ENCODE results near the gene KLHL24.
"Not testable (repeated sequence)": the region's sequence is repeated elsewhere in the genome, so short reads cannot be mapped to it uniquely, and the experiment has no call there.

Gene KLHL24, protein sequence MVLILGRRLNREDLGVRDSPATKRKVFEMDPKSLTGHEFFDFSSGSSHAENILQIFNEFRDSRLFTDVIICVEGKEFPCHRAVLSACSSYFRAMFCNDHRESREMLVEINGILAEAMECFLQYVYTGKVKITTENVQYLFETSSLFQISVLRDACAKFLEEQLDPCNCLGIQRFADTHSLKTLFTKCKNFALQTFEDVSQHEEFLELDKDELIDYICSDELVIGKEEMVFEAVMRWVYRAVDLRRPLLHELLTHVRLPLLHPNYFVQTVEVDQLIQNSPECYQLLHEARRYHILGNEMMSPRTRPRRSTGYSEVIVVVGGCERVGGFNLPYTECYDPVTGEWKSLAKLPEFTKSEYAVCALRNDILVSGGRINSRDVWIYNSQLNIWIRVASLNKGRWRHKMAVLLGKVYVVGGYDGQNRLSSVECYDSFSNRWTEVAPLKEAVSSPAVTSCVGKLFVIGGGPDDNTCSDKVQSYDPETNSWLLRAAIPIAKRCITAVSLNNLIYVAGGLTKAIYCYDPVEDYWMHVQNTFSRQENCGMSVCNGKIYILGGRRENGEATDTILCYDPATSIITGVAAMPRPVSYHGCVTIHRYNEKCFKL

DNA sequence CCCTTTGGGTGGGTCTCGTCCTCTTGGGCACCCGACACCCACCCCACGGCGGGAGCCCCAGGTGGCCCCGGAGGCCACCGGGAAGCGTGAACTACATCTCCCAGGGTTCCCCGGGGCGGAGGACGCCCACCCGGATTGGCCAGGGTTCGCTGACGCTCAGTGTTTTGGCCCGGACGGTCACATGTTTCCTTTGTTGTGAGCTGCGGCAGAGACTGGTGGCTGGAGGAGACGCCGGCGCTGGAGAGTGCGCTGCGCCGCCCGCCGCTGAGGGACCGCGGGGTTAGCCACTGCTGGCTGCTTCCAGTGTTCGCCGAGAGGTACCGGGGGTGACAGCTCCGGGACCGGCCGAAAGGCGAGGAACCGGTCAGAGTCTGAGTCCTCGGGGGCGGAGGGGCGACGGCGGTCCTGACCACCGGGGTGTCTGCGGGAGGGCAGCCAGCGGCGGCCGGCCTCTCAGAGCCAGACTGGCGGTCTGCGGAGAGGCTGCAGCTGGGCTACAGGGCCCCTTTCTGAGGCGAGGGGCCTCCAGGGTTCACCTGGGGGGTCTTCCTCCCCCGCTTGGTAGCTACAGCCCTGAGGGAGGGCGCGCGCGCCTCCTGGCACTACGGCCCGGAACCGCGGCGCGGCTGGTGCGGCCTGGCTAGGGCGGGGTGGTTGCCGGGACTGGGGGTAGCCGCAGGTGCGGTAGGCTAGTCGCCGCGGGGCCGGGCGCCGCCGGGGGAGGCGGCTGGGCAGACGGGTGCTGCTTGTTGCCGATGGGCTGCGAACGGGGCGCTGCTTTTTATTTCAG is at the start of gene KLHL24:
Gene KLHL24, plus strand, starts transcription at position 193 of the 790 bp plus-strand sequence. CDS start 14,734 bp downstream, outside the sequence.
- peak within 1 kb of the TSS; percentile 73 to 94 (median 91) for H3K4me3 ChIP-seq (ENCODE audit: low read depth in 1 of 5, low read length in 5 of 5)
- peaks cover 0 to 31% (median 23%) of the 10 kb centered on the region in 5 donors for H3K4me1 ChIP-seq (ENCODE audit: control insufficient read depth in 5 of 5, insufficient read depth in 5 of 5, low read length in 5 of 5)

DNA sequence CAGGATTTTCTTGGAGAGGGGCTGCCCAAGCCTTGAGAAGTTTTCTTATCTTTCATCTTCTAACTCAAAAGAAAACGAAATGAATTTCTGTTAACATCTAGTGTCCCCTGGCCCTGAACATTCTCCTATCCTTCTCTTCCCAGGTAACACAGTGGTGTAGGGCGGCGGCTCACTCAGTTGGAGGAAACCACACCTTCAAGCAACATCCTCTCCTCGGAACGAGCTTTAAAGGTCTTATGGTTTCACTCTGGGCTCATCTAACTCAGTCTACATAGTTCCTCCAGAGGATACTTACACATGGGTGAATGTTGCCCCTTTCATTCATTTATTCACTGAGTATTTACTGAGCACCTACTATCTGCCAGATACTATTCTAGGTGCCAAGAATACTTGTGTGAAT is 48.9 kb upstream of the KLHL24 start:
- Histone ChIP-seq H3K4me1 (ENCODE audit: control insufficient read depth in 5 of 5, insufficient read depth in 5 of 5, low read length in 5 of 5) (peaks cover 0 to 28% (median 11%) of the 10 kb centered on the region in 5 donors), H3K36me3 (ENCODE audit: control insufficient read depth in 5 of 5, insufficient read depth in 5 of 5, low read length in 5 of 5) (no peaks in the 10 kb centered on the region), H3K27ac (ENCODE audit: low read depth, low read length) (no peak overlapping the region), H3K9ac (ENCODE audit: low read length in 5 of 5) (no peak overlapping the region), H3K27me3 (ENCODE audit: control insufficient read depth in 5 of 5, insufficient read depth in 4 of 5, low read length in 5 of 5) (no peaks in the 10 kb centered on the region), H3K4me3 (ENCODE audit: low read depth in 1 of 5, low read length in 5 of 5) (no peak overlapping the region), H3K9me3 (ENCODE audit: control insufficient read depth in 5 of 5, low read length in 5 of 5) (no peaks in the 10 kb centered on the region)

More for the DNA sequence above, at the start of gene KLHL24:
- H3K27me3 ChIP-seq (ENCODE audit: control insufficient read depth in 5 of 5, insufficient read depth in 4 of 5, low read length in 5 of 5) = no peaks in the 10 kb centered on the region
- H3K36me3 ChIP-seq (ENCODE audit: control insufficient read depth in 5 of 5, insufficient read depth in 5 of 5, low read length in 5 of 5) = no peaks in the 10 kb centered on the region
- peak within 1 kb of the TSS; percentile 81 to 98 (median 92) for H3K9ac ChIP-seq (ENCODE audit: low read length in 5 of 5)
- H3K9me3 ChIP-seq (ENCODE audit: control insufficient read depth in 5 of 5, low read length in 5 of 5) = no peaks in the 10 kb centered on the region
- peak within 1 kb of the TSS; percentile 98 for H3K27ac ChIP-seq (ENCODE audit: low read depth, low read length)

DNA sequence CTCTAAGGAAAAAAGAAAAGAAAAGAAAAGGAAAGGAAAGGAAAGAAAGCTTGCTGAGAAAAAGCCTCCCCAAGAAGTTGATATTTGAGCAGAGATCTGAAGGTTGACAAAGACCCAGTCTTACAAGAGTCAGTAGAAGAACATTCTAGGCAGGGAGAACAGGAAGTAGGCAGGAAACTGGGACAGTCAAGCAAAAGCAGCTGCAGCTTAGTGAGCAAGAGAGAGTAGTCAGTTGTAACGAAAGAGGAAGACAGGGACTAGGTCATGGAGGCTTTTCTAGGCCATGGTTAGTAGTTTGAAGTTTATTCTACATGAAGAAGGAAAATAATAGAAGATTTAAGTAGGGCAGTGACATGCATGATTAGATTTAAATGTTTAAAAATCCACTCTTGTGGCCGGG is 48.1 kb upstream of the KLHL24 start:
- Histone ChIP-seq H3K36me3 (ENCODE audit: control insufficient read depth in 5 of 5, insufficient read depth in 5 of 5, low read length in 5 of 5) (no peaks in the 10 kb centered on the region), H3K27ac (ENCODE audit: low read depth, low read length) (no peak overlapping the region), H3K27me3 (ENCODE audit: control insufficient read depth in 5 of 5, insufficient read depth in 4 of 5, low read length in 5 of 5) (no peaks in the 10 kb centered on the region), H3K4me3 (ENCODE audit: low read depth in 1 of 5, low read length in 5 of 5) (no peak overlapping the region), H3K9me3 (ENCODE audit: control insufficient read depth in 5 of 5, low read length in 5 of 5) (no peaks in the 10 kb centered on the region), H3K4me1 (ENCODE audit: control insufficient read depth in 5 of 5, insufficient read depth in 5 of 5, low read length in 5 of 5) (peaks cover 0 to 34% (median 11%) of the 10 kb centered on the region in 5 donors), H3K9ac (ENCODE audit: low read length in 5 of 5) (no peak overlapping the region)

DNA sequence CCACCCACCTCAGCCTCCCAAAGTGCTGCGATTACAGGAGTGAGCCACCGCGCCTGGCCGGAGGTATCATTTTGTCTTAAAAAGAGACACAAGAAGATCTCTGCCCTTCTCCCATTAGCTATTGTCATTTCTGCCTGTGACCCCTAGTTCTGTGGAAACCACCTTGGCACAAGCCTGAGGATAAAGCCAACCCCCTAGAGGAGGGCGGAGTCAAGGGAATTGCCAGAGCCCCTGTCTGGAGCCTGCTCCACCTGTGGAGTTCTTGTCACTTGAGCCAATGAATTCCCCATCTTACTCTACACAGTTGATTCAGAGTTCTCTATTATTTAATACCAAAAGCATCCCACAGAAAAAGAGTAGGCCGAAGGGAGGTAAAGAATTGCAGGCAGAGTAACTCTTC is 45.0 kb upstream of the KLHL24 start:
- no peak overlapping the region for H3K27ac ChIP-seq (ENCODE audit: low read depth, low read length)
- no peak overlapping the region for H3K9ac ChIP-seq (ENCODE audit: low read length in 5 of 5)
- no peaks in the 10 kb centered on the region for H3K9me3 ChIP-seq (ENCODE audit: control insufficient read depth in 5 of 5, low read length in 5 of 5)
- H3K4me1 ChIP-seq (ENCODE audit: control insufficient read depth in 5 of 5, insufficient read depth in 5 of 5, low read length in 5 of 5) = peaks cover 0 to 19% (median 0%) of the 10 kb centered on the region in 5 donors
- no peaks in the 10 kb centered on the region for H3K27me3 ChIP-seq (ENCODE audit: control insufficient read depth in 5 of 5, insufficient read depth in 4 of 5, low read length in 5 of 5)
- no peaks in the 10 kb centered on the region for H3K36me3 ChIP-seq (ENCODE audit: control insufficient read depth in 5 of 5, insufficient read depth in 5 of 5, low read length in 5 of 5)
- no peak overlapping the region for H3K4me3 ChIP-seq (ENCODE audit: low read depth in 1 of 5, low read length in 5 of 5)

DNA sequence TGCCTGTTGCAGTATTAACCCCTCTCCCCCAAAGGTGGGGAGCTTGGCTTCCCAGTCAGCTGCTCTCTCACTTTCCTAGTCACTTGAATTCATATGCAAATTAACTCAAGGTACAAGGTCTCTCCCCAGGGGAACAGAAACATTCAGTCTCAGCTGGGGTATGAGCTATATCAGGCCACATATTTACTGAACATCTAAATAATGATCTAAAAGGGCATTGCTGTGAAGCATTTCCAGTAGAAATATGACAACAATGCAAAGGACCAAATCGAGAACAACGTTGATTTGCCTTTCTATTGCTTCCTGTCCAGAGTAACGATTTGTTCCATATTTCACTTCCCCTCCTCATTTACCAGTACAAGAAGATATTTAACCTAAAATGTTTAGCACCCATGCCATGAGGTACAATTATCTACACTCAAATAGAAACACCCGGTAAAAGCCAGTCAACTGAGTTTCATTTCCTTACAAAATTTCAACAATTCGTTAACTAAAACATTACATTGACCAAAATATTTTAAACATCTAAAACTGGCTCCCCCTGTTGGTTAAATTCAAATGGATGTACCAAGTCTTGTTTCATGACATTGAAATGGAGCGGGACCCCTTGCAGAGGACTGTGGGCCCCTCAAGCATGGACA is 43.4 kb upstream of the KLHL24 start:
- Histone ChIP-seq H3K27ac (ENCODE audit: low read depth, low read length) (no peak overlapping the region), H3K4me1 (ENCODE audit: control insufficient read depth in 5 of 5, insufficient read depth in 5 of 5, low read length in 5 of 5) (peaks cover 0 to 13% (median 0%) of the 10 kb centered on the region in 5 donors), H3K36me3 (ENCODE audit: control insufficient read depth in 5 of 5, insufficient read depth in 5 of 5, low read length in 5 of 5) (no peaks in the 10 kb centered on the region), H3K9ac (ENCODE audit: low read length in 5 of 5) (no peak overlapping the region), H3K4me3 (ENCODE audit: low read depth in 1 of 5, low read length in 5 of 5) (no peak overlapping the region), H3K27me3 (ENCODE audit: control insufficient read depth in 5 of 5, insufficient read depth in 4 of 5, low read length in 5 of 5) (no peaks in the 10 kb centered on the region), H3K9me3 (ENCODE audit: control insufficient read depth in 5 of 5, low read length in 5 of 5) (peaks cover 0 to 6% (median 0%) of the 10 kb centered on the region in 5 donors)

DNA sequence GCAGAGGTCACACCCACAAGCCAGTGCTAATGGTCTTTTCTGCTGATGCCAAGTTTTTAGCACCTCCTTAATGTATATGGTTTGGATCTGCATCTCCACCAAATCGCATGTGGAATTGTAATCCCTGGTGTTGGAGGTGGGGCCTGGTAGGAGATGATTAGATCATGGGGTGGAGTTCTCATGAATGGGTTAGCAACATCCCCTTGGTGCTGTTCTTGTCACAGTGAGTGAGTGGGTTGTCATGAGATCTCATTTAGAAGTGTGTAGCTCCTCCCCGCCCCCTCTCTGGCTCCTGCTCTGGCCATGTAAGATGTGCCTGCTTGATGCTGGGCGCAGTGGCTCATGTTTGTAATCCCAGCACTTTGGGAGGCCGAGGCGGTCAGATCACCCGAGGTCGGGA is 42.6 kb upstream of the KLHL24 start:
- Histone ChIP-seq H3K4me1 (ENCODE audit: control insufficient read depth in 5 of 5, insufficient read depth in 5 of 5, low read length in 5 of 5) (peaks cover 0 to 7% (median 0%) of the 10 kb centered on the region in 5 donors), H3K36me3 (ENCODE audit: control insufficient read depth in 5 of 5, insufficient read depth in 5 of 5, low read length in 5 of 5) (no peaks in the 10 kb centered on the region), H3K4me3 (ENCODE audit: low read depth in 1 of 5, low read length in 5 of 5) (no peak overlapping the region), H3K9me3 (ENCODE audit: control insufficient read depth in 5 of 5, low read length in 5 of 5) (peaks cover 0 to 6% (median 3%) of the 10 kb centered on the region in 5 donors), H3K27me3 (ENCODE audit: control insufficient read depth in 5 of 5, insufficient read depth in 4 of 5, low read length in 5 of 5) (no peaks in the 10 kb centered on the region), H3K9ac (ENCODE audit: low read length in 5 of 5) (no peak overlapping the region), H3K27ac (ENCODE audit: low read depth, low read length) (no peak overlapping the region)

DNA sequence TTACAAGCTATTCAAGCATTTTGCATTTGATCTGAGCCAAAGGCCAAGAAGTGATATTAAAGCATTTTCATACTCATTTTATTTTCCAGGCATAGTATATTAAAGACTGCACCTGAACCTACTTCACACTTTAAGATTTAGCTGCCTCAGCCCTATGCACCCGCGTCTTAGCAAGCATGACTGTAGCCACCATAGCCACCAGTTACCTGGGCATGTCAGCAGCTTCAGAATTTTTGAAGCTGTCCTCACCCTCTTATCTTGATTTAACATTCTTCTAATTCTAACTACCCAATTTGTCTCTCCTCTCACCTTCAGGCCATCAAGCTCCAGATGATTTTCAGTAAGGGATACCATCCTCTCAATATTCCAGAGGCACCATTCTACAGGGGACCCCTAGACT is 40.8 kb upstream of the KLHL24 start:
- H3K4me1 ChIP-seq (ENCODE audit: control insufficient read depth in 5 of 5, insufficient read depth in 5 of 5, low read length in 5 of 5) = peaks cover 0 to 7% (median 0%) of the 10 kb centered on the region in 5 donors

DNA sequence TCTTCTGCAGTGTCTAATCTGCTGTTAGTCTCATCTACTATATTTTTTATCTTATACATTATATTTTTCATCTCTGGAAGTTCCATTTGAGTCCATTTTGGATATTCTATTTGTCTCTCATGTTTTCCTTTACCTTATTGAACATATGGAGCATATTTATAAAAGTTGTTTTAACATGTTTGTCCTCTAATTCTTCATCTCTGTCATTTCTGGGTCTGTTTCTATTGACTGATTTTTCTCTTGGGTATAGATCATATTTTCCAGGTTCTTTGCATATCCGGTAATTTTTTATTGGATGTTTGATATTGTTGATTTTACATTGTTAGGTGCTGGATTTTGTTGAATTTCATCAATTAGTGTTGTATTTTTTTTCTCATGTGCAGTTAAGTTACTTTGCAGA is 37.5 kb upstream of the KLHL24 start:
- Histone ChIP-seq H3K27me3 (ENCODE audit: control insufficient read depth in 5 of 5, insufficient read depth in 4 of 5, low read length in 5 of 5) (no peaks in the 10 kb centered on the region), H3K27ac (ENCODE audit: low read depth, low read length) (no peak overlapping the region), H3K4me1 (ENCODE audit: control insufficient read depth in 5 of 5, insufficient read depth in 5 of 5, low read length in 5 of 5) (no peaks in the 10 kb centered on the region), H3K4me3 (ENCODE audit: low read depth in 1 of 5, low read length in 5 of 5) (no peak overlapping the region), H3K36me3 (ENCODE audit: control insufficient read depth in 5 of 5, insufficient read depth in 5 of 5, low read length in 5 of 5) (no peaks in the 10 kb centered on the region), H3K9me3 (ENCODE audit: control insufficient read depth in 5 of 5, low read length in 5 of 5) (peaks cover 0 to 14% (median 9%) of the 10 kb centered on the region in 5 donors), H3K9ac (ENCODE audit: low read length in 5 of 5) (no peak overlapping the region)

More for the DNA sequence above, 40.8 kb upstream of the KLHL24 start:
- H3K9me3 ChIP-seq (ENCODE audit: control insufficient read depth in 5 of 5, low read length in 5 of 5) = peaks cover 0 to 14% (median 9%) of the 10 kb centered on the region in 5 donors
- H3K9ac ChIP-seq (ENCODE audit: low read length in 5 of 5) = no peak overlapping the region
- no peak overlapping the region for H3K4me3 ChIP-seq (ENCODE audit: low read depth in 1 of 5, low read length in 5 of 5)
- H3K36me3 ChIP-seq (ENCODE audit: control insufficient read depth in 5 of 5, insufficient read depth in 5 of 5, low read length in 5 of 5) = no peaks in the 10 kb centered on the region
- no peaks in the 10 kb centered on the region for H3K27me3 ChIP-seq (ENCODE audit: control insufficient read depth in 5 of 5, insufficient read depth in 4 of 5, low read length in 5 of 5)
- H3K27ac ChIP-seq (ENCODE audit: low read depth, low read length) = no peak overlapping the region

DNA sequence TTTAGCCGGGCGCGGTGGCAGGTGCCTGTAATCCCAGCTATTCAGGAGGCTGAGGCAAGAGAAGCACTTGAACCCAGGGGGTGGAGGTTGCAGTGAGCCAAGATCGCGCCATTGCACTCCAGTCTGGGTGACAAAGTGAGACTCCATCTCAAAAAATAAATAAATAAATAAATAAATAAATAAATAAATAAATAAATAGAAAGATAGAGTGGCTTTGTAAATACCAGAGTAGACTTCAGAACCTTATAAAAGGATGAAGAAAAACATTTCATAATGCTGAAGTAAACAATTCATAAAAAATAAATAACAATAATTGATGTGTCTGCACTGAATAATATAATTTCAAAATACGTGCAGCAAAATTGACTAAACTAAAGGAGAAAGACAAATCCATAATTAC is 24.1 kb upstream of the KLHL24 start:
- not testable (repeated sequence) for H3K9ac ChIP-seq (ENCODE audit: low read length in 5 of 5); H3K4me3 ChIP-seq (ENCODE audit: low read depth in 1 of 5, low read length in 5 of 5); H3K4me1 ChIP-seq (ENCODE audit: control insufficient read depth in 5 of 5, insufficient read depth in 5 of 5, low read length in 5 of 5); H3K27ac ChIP-seq (ENCODE audit: low read depth, low read length); H3K36me3 ChIP-seq (ENCODE audit: control insufficient read depth in 5 of 5, insufficient read depth in 5 of 5, low read length in 5 of 5); H3K9me3 ChIP-seq (ENCODE audit: control insufficient read depth in 5 of 5, low read length in 5 of 5); H3K27me3 ChIP-seq (ENCODE audit: control insufficient read depth in 5 of 5, insufficient read depth in 4 of 5, low read length in 5 of 5)

Measured in subcutaneous abdominal adipose tissue (tissue), 5 donors.